ENCODE data around the gene GOLIM4.

GOLIM4 gene

DNA sequence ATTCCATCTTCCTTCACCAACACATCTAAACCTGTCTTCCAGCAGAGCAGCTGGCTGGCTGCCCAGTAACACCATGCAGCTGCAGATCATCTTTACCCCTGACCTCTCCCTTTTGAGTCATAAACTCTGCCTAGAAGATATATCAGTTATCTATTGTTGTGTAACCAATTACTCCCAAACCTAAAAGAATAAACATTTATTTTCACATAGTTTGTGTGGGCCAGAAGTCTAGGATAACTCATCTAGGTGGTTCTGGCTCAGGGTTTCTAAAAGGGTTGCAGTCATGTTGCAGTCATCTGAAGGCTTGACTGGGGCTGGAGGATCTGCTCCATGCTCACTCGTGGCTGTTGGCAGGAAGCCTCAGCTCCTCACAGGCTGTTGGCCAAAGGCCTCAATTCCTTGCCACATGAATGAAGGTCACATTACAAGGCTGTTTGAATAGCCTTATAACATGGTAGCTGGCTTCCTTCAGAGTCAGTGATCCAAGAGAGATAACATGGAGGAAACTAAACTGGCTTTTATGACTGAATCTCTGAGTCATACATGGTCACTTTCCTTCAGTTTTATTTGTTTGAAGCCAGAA, 92.8 kb downstream of the GOLIM4 start:
- in situ Hi-C loops (cut with MboI; ENCODE audit: low sequenced_read_pairs), result no loop called here

DNA sequence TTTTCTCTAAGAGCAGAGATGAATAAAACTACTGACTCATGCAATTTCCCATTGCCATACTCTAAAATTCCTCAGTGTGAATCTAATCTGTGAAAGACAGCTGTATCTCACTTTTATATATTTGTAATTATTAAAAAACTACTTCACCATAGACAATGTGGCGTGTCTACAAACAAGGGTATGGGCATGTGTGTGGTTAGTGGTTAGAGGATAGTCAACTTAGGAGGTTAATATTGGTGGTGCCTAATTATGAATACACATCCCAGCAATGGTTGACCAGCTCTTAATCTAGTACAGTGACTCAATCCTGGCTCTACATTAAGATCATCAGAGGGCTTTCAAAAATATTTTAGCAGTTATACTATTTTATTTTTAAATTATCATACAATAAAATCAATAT, 94.5 kb downstream of the GOLIM4 start:
- in situ Hi-C loops (cut with MboI; ENCODE audit: low sequenced_read_pairs), result no loop called here

DNA sequence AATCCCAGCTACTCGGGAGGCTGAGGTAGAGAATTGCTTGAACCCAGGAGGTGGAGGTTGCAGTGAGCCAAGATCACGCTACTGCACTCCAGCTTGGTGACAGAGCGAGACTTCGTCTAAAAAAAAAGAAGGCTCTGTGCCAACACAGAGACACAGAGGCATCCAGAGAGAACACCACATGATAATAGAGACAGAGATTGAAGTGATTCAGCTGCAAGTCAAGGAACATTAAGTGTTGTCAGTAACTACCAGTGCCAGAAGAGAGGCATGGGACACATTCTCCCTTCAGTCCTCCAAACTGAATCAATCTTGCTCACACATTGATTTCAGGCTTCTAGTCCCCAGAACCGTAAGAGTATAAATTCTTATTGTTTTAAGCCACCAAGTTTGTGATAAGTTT, 97.5 kb downstream of the GOLIM4 start:
- in situ Hi-C loops (cut with MboI; ENCODE audit: low sequenced_read_pairs), result no loop called here

DNA sequence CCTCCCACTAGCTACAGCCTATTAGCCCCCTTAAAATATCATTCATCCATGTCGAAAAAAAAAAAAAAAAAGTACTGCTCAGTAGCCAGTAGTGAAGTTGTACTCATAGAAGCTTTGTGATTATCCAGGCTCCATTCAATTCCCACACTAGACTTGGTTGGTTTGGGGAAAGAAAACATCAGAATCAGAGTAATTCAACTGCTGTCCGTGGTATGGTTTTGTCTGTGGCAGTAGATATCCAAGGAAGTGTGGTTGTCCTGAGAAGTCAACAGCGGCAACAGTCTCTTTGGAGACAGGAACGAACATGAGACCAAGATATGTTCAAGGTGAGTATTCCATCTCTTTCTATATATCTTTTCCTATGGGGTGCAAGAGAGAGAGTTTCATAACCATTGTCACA, 99.2 kb downstream of the GOLIM4 start:
- in situ Hi-C loops (cut with MboI; ENCODE audit: low sequenced_read_pairs), result no loop called here

DNA sequence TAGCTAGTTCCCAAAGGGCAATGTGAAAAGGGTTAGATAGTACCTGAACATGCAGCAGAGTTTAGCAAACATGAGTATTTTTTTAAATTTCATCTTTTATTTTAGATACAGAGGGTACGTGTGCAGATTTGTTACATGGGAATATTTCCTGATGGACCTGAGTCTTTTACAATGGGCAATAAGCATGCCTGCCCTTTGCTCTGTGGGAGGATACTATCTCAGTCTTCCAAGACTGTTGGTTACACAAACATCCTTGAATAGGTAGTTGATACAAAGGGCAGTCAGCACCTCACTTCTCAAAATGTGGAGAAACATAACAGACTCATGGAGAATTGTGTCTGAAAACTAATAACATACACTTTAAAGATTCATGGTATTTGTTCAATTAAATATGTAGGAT, 103.3 kb downstream of the GOLIM4 start:
- in situ Hi-C loops (cut with MboI; ENCODE audit: low sequenced_read_pairs), result no loop called here

DNA sequence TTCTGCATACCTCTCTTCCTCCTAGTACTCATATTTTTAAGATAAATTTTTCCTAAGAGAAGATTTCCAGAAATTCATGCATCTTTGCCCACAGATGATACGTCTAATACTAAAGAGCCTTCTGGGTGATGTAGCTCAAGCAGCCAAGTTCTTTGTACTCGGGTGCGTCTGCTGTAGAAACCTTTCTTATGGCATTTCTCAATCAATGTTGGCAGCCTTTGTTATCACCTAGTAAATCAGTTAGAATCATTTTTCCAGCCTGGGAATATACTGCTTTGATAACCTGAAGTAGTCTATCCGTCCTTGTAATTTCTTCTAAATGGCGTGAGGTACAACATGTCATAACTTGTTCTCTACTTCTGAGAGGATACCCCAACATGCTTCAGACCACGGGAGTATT, 104.5 kb downstream of the GOLIM4 start:
- in situ Hi-C loops (cut with MboI; ENCODE audit: low sequenced_read_pairs), result no loop called here

DNA sequence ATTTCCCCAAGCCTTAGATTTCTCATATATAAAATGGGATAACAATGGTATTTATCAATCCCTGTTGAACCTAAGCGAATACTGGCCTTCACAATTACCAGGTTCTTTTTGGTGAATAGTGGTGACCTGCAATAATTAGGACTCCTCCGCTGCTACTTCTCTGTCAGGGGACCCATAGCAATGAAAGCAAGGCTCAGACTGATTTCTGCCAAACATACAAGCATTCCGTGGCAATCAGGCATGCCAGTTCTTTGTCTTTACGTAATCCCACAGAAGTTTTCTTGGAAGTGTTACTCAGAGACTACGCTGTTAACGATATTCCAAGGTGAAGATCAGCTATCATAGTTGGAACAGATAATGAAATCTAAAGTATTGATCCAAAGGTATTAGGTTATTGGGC, 105.7 kb downstream of the GOLIM4 start:
- in situ Hi-C loops (cut with MboI; ENCODE audit: low sequenced_read_pairs), result no loop called here

DNA sequence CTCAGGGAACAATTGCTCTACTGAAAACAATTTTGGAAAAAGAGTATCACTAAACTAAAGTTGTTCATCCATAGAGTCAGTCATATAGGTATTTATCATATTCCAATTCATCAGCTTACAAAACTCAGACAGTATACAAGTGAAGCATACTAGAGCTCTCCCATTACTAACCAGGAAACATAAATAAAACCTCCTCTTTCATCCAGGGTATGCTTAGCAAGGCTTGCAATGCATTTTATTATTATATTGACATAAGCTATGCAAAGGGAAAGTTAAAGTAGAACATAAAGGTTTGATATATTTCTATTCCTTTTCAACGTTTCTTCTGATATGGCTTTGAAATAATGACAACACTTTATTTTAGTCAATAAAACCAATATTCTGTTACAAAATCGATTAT, 106.7 kb downstream of the GOLIM4 start:
- in situ Hi-C loops (cut with MboI; ENCODE audit: low sequenced_read_pairs), result no loop called here

DNA sequence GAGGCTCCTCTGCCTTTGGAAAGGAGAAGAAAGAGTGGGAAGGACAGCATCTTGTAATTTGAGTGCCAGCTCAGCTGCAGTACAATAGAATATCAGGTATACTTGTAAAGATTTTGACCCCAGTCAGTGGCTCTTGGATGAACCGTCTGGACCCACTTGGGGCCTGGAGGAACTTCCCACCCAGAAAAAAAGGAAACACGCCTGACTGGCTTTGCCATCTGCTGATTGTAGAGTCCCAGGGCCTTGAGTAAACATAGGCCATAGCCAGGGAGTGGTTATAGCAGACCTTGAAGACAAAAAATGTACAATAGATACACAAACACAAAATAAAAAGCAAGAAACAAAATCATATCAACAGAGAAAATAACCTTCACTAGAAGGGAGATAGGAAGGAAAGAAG, 112.1 kb downstream of the GOLIM4 start:
- in situ Hi-C loops (cut with MboI; ENCODE audit: low sequenced_read_pairs), result no loop called here

DNA sequence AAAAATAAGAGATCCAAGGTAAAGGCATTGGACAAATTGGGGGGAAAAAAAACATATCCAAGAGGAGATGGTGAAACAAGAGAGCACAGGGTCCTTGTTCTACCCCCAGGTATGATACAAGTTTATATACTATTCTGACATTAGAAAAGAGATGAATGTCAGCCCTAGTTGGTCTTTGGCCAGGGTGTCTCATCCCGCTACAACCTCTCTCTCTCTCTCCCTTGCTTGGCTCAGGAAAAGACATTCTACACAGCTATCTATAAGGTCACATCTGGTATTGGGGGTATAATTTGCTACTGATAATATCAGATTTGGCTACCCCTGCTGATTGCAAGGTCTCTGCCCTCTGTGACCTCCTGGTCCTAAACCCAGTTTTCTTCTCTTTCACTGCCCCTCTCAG, 117.2 kb downstream of the GOLIM4 start:
- in situ Hi-C loops (cut with MboI; ENCODE audit: low sequenced_read_pairs), result no loop called here

DNA sequence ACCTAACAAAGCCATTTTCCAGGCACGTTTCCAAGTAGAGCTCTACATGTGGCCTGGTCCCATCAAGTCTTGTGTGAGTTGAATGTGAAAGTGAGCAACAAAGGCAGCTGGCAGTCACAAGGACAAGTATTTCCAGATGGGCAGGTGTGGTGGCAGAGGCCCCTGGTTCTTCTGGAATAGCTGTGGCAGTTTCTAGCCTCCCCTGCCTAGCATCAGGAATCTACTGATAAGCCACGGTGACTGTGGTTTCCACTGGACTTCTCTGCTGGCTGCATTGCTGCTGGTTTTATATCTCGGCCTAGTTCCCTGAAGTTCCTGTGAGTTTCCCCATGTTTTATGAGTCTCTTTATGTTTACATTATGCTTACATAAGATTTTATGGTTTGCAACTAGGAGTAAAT, 117.7 kb downstream of the GOLIM4 start:
- in situ Hi-C loops (cut with MboI; ENCODE audit: low sequenced_read_pairs), result no loop called here

DNA sequence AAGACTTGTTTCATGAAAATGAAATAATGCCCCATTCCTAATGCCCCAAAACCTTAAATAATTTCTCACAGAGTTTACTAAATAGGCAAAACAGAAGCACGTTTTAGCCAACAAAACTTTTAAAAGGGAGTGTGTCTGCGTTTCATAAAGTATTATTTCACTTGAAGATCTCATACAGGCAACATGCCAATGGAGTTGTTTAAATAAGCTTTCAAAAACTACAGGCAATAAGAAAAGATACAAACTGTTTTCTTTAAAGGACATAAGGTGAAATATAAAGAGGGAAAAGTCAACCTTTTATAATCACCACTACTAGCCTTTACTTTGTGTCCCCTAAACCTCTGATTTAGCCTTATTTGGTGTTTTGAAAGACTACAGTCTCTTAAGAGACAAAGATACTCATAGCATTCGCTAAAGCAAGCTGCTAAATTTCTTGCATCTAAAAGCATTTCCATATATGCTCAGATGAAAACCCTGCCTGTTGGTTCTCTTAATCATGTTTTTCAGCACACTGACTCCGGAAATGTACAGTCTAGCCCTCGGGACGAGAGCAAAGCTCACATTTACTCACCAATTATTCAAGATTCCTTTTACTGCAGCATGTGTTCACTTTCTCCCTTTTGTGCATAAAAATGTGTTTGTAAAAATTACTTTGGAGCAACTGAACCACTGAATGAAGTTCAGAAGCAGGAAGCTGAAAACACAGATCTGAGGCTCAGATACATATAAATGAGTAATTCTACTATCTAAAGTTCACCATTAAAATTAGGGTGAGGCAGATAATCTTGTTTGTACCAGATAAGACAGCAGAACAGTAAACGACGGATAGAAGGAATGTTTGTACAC, 119.0 kb downstream of the GOLIM4 start:
- in situ Hi-C loops (cut with MboI; ENCODE audit: low sequenced_read_pairs), result no loop called here

DNA sequence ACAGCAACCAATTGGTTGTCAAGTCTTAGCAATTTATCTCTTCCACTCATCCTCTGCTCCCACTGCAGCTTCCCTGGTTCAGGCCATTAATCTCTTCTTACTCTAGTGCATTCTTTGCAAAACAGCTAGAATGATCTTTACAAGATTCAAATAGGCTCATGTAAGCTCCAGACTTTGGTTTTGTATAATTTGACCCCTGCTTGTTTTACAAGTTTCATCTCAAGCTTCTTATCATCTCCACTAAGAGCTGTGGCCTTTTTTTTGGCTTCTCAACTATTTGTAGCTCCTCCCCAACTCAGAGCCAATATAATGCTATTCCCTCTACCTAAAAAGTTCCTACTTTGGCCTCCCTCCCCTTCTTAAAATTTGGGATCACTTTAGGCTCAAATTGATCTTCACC, 121.8 kb downstream of the GOLIM4 start:
- in situ Hi-C loops (cut with MboI; ENCODE audit: low sequenced_read_pairs), result no loop called here

DNA sequence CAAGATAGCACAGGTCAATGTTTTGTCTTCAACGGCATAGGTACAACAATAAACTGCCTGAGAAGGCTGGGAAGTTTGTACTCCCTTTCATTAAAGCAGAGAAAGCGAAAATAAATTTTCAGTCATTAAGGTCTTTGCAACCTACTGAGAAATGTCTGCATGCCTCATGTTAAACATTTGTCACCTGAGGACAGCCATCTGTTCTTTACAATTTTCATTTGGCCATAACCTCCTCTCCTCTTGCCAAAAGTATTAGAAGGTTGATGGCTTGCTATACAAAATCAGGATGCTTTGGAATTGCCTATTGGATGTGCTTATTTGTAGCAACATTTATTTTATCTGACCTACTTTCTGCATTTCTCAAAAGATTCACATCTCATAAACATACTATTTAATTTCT, 122.7 kb downstream of the GOLIM4 start:
- in situ Hi-C loops (cut with MboI; ENCODE audit: low sequenced_read_pairs), result no loop called here

DNA sequence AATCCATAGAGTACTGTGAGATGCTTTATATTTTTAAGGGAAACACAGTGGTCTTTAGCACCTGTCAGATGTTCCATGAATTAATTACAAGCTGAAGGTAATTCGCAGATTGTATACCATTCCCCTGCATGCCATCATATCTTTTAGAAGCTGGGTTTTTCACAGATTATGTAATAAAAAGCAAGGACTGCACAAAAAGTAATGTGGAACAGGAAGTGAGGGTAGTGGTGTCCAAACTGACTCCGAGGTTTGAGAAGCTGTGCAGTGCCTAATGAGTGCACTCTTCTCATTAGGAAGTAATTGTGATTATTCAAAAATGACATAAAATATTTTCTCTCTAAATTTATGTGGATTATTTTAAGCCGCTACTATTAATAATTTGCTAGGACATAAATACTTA, 123.2 kb downstream of the GOLIM4 start:
- in situ Hi-C loops (cut with MboI; ENCODE audit: low sequenced_read_pairs), result no loop called here

DNA sequence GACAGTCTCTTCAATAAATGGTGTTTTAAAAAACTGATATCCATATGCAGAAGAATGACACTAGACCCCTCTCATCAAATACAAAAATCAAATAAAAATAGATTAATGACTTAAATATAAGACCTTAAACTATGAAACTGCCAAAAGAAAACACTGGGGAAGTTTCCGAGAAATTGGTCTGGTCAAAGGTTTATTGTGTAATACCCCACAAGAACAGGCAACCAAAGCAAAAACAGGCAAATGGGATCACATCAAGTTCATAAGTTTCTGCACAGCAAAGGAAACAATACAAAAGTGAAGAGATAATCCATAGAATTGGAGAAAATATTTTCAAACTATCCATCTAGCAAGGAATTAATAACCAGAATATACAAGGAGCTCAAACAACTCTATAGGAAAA, 126.2 kb downstream of the GOLIM4 start:
- in situ Hi-C loops (cut with MboI; ENCODE audit: low sequenced_read_pairs), result no loop called here

DNA sequence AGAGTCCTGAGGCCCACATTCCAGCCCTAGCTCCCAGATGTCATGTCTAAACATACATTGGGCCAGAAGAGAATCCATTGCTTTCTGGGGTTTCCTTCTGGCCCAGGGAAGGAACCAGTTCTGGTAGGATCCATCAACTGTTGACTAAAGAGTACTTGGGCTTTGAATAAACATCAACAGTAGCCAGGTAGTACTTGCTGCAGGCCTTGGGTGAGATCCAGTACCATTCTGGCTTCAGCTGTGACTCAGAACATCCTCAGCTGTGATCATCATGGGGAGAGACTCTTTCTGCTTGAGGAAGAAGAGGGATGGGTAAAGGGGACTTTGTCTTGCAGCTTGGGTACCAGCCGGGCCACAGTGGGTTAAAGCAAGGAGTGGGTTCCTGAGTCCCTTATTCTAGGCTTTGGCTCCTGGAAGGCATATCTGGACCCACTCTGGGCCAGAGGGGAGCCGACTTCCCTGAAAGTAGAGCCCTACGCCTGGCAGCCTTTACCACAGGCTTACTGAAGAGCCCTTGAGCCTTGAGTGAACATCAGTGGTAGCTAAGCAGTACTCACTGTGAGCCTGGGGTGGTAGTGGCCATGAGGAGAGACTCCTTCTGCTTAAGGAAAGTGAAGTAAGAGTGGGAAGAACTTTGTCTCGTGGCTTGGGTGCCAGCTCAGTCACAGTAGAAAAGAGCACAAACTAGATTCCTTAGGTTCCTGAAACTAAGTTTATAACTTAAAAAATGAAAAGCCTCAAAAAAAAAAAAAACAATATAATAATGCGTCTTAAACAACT, 128.3 kb downstream of the GOLIM4 start:
- in situ Hi-C loops (cut with MboI; ENCODE audit: low sequenced_read_pairs), result no loop called here
